H1 (cell line): ENCODE results near the gene MYCBP2. TPM values are rescaled to one million over a fixed set of nuclear protein-coding genes. Genes with fewer than 3 reads are reported as not detected.

ENCODE experiments used
- CTCF ChIA-PET: fragments of 300-600 bp; sonication (Branson Sonifier 250); formaldehyde crosslinking; loops from one replicate; lab custom pipeline; 2021; ENCODE audit not compliant: partially characterized antibody; lab: Charles Lee
- POLR2A ChIA-PET: fragments of 300-600 bp; sonication (Branson Sonifier 250); formaldehyde crosslinking; loops from one replicate; lab custom pipeline; 2021; ENCODE audit warnings: inconsistent platforms; ENCODE audit not compliant: partially characterized antibody; lab: Charles Lee
- DNase-seq, 2 experiments: peaks; one replicate each; pipeline versions ENCODE4 v3.0.0 to v3.0.0-alpha.2; 2010 to 2022; ENCODE audit warnings: low spot score in 2 of 2, low read depth in 1 of 2, mixed read lengths in 1 of 2
- FAIRE-seq: peaks from 2 replicates; lab custom pipeline; 2011; peaks lifted over from hg19 to GRCh38; lab: Jason Lieb, UNC
- H2AFZ ChIP-seq: 2 replicates; pipeline ENCODE4 v1.8.1; 2012; ENCODE audit warnings: low read length, inconsistent platforms
- H2AK5ac ChIP-seq: 2 replicates; pipeline ENCODE4 v1.6.1; 2013; ENCODE audit warnings: low read depth, low read length
- H2BK120ac ChIP-seq: replicated peaks from 2 replicates; pipeline ENCODE3; 2013; ENCODE audit warnings: low read depth, low read length, inconsistent platforms
- H2BK12ac ChIP-seq: 2 replicates; pipeline ENCODE4 v1.6.1; 2013; ENCODE audit warnings: low read depth, low read length
- H2BK15ac ChIP-seq: 2 replicates; pipeline ENCODE4 v1.6.1; 2013; ENCODE audit warnings: low read length
- H2BK20ac ChIP-seq: 2 replicates; pipeline ENCODE4 v1.6.1; 2013; ENCODE audit warnings: low read length
- H2BK5ac ChIP-seq: 2 replicates; pipeline ENCODE4 v1.6.1; 2013; ENCODE audit warnings: low read depth, low read length
- H3K14ac ChIP-seq: 2 replicates; pipeline ENCODE4 v1.6.1; 2013; ENCODE audit warnings: inconsistent platforms; ENCODE audit not compliant: insufficient read length
- H3K18ac ChIP-seq: 2 replicates; pipeline ENCODE4 v1.6.1; 2013; ENCODE audit warnings: low read length; ENCODE audit errors: extremely low read depth
- H3K23ac ChIP-seq: 2 replicates; pipeline ENCODE4 v1.6.1; 2013; ENCODE audit warnings: inconsistent platforms; ENCODE audit not compliant: insufficient read length
- H3K23me2 ChIP-seq: 2 replicates; pipeline ENCODE4 v1.6.1; 2013; ENCODE audit warnings: low read depth, low read length
- H3K27ac ChIP-seq: 2 replicates; pipeline ENCODE4 v1.6.1; 2011; ENCODE audit warnings: low read depth, low read length, inconsistent platforms
- H3K27me3 ChIP-seq, 4 experiments: replicated peaks in 1 of 4; 1 replicate in 1 of 4; 2 replicates in 3 of 4; pipeline versions ENCODE4 v1.6.1 to v1.8.1; 2011 to 2013; ENCODE audit warnings: low read length in 3 of 4, mild to moderate bottlenecking in 3 of 4, inconsistent platforms in 2 of 4, mixed read lengths in 2 of 4, moderate library complexity in 1 of 4; ENCODE audit not compliant: control insufficient read depth in 3 of 4, insufficient read depth in 3 of 4; ENCODE audit errors: extremely low read depth in 1 of 4
- H3K36me3 ChIP-seq, 4 experiments: 2 replicates each; pipeline versions ENCODE4 v1.6.1 to v1.8.1; 2011 to 2013; ENCODE audit warnings: mild to moderate bottlenecking in 4 of 4, low read length in 3 of 4, moderate library complexity in 2 of 4, control low read depth in 1 of 4, inconsistent platforms in 1 of 4; ENCODE audit not compliant: insufficient read depth in 4 of 4, control insufficient read depth in 2 of 4
- H3K4ac ChIP-seq: replicated peaks from 2 replicates; pipeline ENCODE3; 2013; ENCODE audit warnings: low read length, low read depth, mixed read lengths, inconsistent platforms; ENCODE audit not compliant: insufficient read length
- H3K4me1 ChIP-seq, 4 experiments: replicated peaks in 1 of 4; 1 replicate in 1 of 4; 2 replicates in 3 of 4; pipeline versions ENCODE4 v1.6.1 to v1.8.1; 2011 to 2013; ENCODE audit warnings: low read length in 3 of 4, inconsistent platforms in 2 of 4, mixed read lengths in 1 of 4; ENCODE audit not compliant: insufficient read depth in 4 of 4, control insufficient read depth in 3 of 4
- H3K4me2 ChIP-seq, 2 experiments: 2 replicates each; pipeline versions ENCODE4 v1.6.1 to v1.8.1; 2011 to 2013; ENCODE audit warnings: low read depth in 2 of 2, low read length in 2 of 2, control low read depth in 1 of 2, inconsistent platforms in 1 of 2, mild to moderate bottlenecking in 1 of 2; ENCODE audit not compliant: insufficient read depth in 1 of 2
- H3K4me3 ChIP-seq, 4 experiments: fragments of 200-600, 300-600 bp in 1 of 4; sonication (generic), shearing (Covaris generic), sonication (Bioruptor Twin) in 1 of 4; 2 replicates each; pipeline versions ENCODE4 v1.5.1 to v1.8.1; 2011 to 2016; ENCODE audit warnings: low read length in 4 of 4, low read depth in 3 of 4, control low read depth in 2 of 4, inconsistent platforms in 2 of 4, mild to moderate bottlenecking in 2 of 4, mixed read lengths in 1 of 4, moderate library complexity in 1 of 4; ENCODE audit not compliant: insufficient read depth in 2 of 4; ENCODE audit errors: extremely low read depth in 1 of 4
- H3K56ac ChIP-seq: replicated peaks from 2 replicates; pipeline ENCODE3; 2013; ENCODE audit warnings: low read depth, mild to moderate bottlenecking, mixed read lengths, low read length, inconsistent platforms; ENCODE audit not compliant: insufficient read length
- H3K79me1 ChIP-seq: 2 replicates; pipeline ENCODE4 v1.6.1; 2013; ENCODE audit warnings: low read depth, low read length, control low read depth
- H3K79me2 ChIP-seq, 2 experiments: 2 replicates each; pipeline versions ENCODE4 v1.6.1 to v1.8.1; 2012 to 2013; ENCODE audit warnings: low read length in 2 of 2, mild to moderate bottlenecking in 2 of 2, inconsistent platforms in 1 of 2; ENCODE audit not compliant: insufficient read depth in 2 of 2, control insufficient read depth in 1 of 2
- H3K9ac ChIP-seq, 4 experiments: replicated peaks in 1 of 4; 1 replicate in 1 of 4; 2 replicates in 3 of 4; pipeline versions ENCODE4 v1.6.1 to v1.8.1; 2011 to 2013; ENCODE audit warnings: low read depth in 3 of 4, low read length in 3 of 4, control low read depth in 2 of 4, mild to moderate bottlenecking in 2 of 4, moderate library complexity in 2 of 4, inconsistent platforms in 1 of 4; ENCODE audit errors: extremely low read depth in 1 of 4
- H3K9me3 ChIP-seq, 2 experiments: 2 replicates each; pipeline versions ENCODE4 v1.6.1 to v1.8.1; 2012 to 2013; ENCODE audit warnings: mild to moderate bottlenecking in 2 of 2, moderate library complexity in 2 of 2, control low read depth in 1 of 2, inconsistent platforms in 1 of 2, low read depth in 1 of 2, low read length in 1 of 2, mixed read lengths in 1 of 2; ENCODE audit not compliant: insufficient read depth in 2 of 2
- H4K20me1 ChIP-seq, 2 experiments: replicated peaks in 1 of 2; 2 replicates each; pipeline versions ENCODE3 to v1.8.1; 2011 to 2013; ENCODE audit warnings: inconsistent platforms in 2 of 2, low read length in 2 of 2, mild to moderate bottlenecking in 1 of 2; ENCODE audit not compliant: insufficient read depth in 2 of 2, control insufficient read depth in 1 of 2
- H4K5ac ChIP-seq: 2 replicates; pipeline ENCODE4 v1.6.1; 2013; ENCODE audit warnings: low read length, low read depth, mixed read lengths, inconsistent platforms; ENCODE audit not compliant: insufficient read length
- H4K8ac ChIP-seq: 2 replicates; pipeline ENCODE4 v1.8.0; 2013; ENCODE audit warnings: mild to moderate bottlenecking, moderate library complexity, low read length, inconsistent platforms; ENCODE audit not compliant: insufficient read depth; ENCODE audit errors: extremely low read depth
- H4K91ac ChIP-seq: replicated peaks from 2 replicates; pipeline ENCODE3; 2013; ENCODE audit warnings: low read length, mixed read lengths, inconsistent platforms; ENCODE audit not compliant: insufficient read length
- MAFK ChIP-seq: IDR thresholded peaks from 2 replicates; pipeline ENCODE4 v1.6.1; 2012; ENCODE audit warnings: low read depth, mild to moderate bottlenecking, improper control_type of control experiment, low read length
- RNF2 ChIP-seq: fragments of 200-900, 300-1000 bp; sonication (generic); IDR thresholded peaks from 2 replicates; pipeline ENCODE4 v1.7.1; 2016; ENCODE audit warnings: borderline replicate concordance, low read depth, mild to moderate bottlenecking, antibody characterized with exemption, low read length; ENCODE audit not compliant: poor library complexity, severe bottlenecking; ENCODE audit errors: missing control alignments
- whole genome bisulfite sequencing, 2 experiments: shearing (Covaris generic) in 1 of 2; methylation state at CpG; one replicate each; pipeline versions ENCODE4 v1.1.6 to v1.1.7; 2013 to 2015; ENCODE audit warnings: low lambda C conversion rate in 2 of 2, mixed read lengths in 2 of 2, inconsistent platforms in 1 of 2, low coverage in 1 of 2, missing lambda C conversion rate in 1 of 2; ENCODE audit not compliant: insufficient replicate concordance in 2 of 2, insufficient coverage in 1 of 2, insufficient read length in 1 of 2; ENCODE audit errors: extremely low coverage in 1 of 2, missing lambda C conversion rate in 1 of 2; 5-methylcytosine and 5-hydroxymethylcytosine counted together
- polyA plus RNA-seq, 7 experiments: library from polyadenylated mRNA; depleted of rRNA in 3 of 7; stranded (reverse) in 5 of 7; unstranded in 2 of 7; fragments of >200 nt in 5 of 7; fragments of 200-250 nt in 2 of 7; gene quantifications; 1 replicate in 5 of 7; 2 replicates in 1 of 7; 4 replicates in 1 of 7; pipeline versions ENCODE4 v1.2.1 to v1.2.3, GENCODE V29; 2011 to 2013; ENCODE audit warnings: missing spikeins in 2 of 7, mixed read lengths in 2 of 7
- total RNA-seq: library from RNA; stranded (reverse); fragmentation: NEBNext Ultra II Directional; extraction: Animal tissue kit (Norgen Biotek cat#: 25700); gene quantifications from 2 replicates; pipeline ENCODE4 v1.2.1, GENCODE V29; 2021

MYCBP2 gene
- total and polyA plus RNA-seq, 2 of the 8 experiments (the other 6 are each of a cell fraction or from before 2014, with no cell fraction given) = 19.0 to 52.1 TPM

DNA sequence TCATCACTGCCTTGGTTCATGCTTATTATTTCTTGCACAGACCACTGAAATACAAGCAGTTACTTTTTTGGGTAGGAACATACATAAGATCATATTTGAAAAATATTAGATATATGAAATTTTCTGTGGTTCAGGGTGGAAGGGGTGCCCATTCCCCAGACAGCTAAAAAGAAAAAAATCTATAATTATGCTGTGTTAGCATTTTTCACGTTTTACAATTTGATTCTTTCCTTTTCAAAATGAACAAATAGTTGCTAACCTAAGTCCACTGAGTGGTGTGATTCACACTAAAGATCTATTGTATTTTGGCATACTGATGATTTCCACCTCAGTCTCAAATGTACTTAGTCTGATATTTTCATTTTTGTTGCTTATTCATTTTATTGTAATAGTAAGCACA is 233.2 kb downstream of the MYCBP2 start:
- TF ChIP-seq RNF2 = no peak
- TF ChIP-seq MAFK = peak; percentile 48; the same call in 1 of the 2 replicates
- TF ChIP-seq, all 59 proteins: peak for 1
- Histone ChIP-seq H3K4me2 (no peak overlapping the region), H3K4ac (no peak overlapping the region), H3K27me3 (no peaks in the 10 kb centered on the region), H3K4me1 (peaks cover 0 to 2% (median 1%) of the 10 kb centered on the region in 4 experiments; a peak in 3 of 7 replicates), H3K36me3 (peaks cover 0 to 6% (median 3%) of the 10 kb centered on the region in 4 experiments; a peak in 4 of 8 replicates), H4K20me1 (no peaks in the 10 kb centered on the region), H3K18ac (no peak overlapping the region), H3K14ac (no peak overlapping the region), H2BK120ac (no peak overlapping the region), H2BK12ac (no peak overlapping the region), H2BK20ac (no peak overlapping the region), H2BK15ac (no peak overlapping the region), H3K79me2 (no peaks in the 10 kb centered on the region), H3K4me3 (no peak overlapping the region), H4K91ac (no peak overlapping the region), H3K56ac (no peak overlapping the region), H3K23ac (no peak overlapping the region), H2BK5ac (no peak overlapping the region), H3K79me1 (no peaks in the 10 kb centered on the region), H3K9me3 (no peaks in the 10 kb centered on the region), H3K23me2 (no peaks in the 10 kb centered on the region), H3K9ac (no peak overlapping the region), H3K27ac (no peak overlapping the region), H4K5ac (no peak overlapping the region), H2AFZ (no peak overlapping the region), H2AK5ac (no peak overlapping the region), H4K8ac (no peak overlapping the region)
- 77% methylated on average over 1 of the region's 1 CpG; no CpG with 5 or more reads in 1 of the 2 experiments for WGBS, 2 experiments
- ChIA-PET CTCF (no interaction called here), POLR2A (no interaction called here)
- no peak for DNase-seq
- FAIRE-seq = no peak
